ENCODE measurements around the gene RPA3. TPM values are rescaled to one million over a fixed set of nuclear protein-coding genes. Genes with fewer than 3 reads are reported as not detected.

Gene RPA3
- 34.4 and 38.0 TPM in 2 replicates for total RNA-seq
- 9.3 and 15.6 TPM in 2 replicates for polyA plus RNA-seq
- 19.0 and 26.9 TPM in 2 replicates for polyA plus RNA-seq (2011; cell fraction: cytosol; rRNA removed)
- 8.2 and 13.2 TPM in 2 replicates for polyA plus RNA-seq (2011; cell fraction: nucleus; rRNA removed)
- 19.2 and 39.9 TPM in 2 replicates for polyA plus RNA-seq (2012)
- polyA minus RNA-seq: 3.8 and 5.1 TPM in 2 replicates
- 20.6 TPM for polyA minus RNA-seq (2011; cell fraction: cytosol; rRNA and poly(A)+ RNA removed)
- polyA minus RNA-seq (2011; cell fraction: nucleus; rRNA and poly(A)+ RNA removed): 2.0 and 2.5 TPM in 2 replicates
- Bru-seq, nascent RNA: percentile 24 among the genes with signal in this experiment
- percentile 23 among the genes with signal in this experiment for BruChase-seq, experiment 1, labeled RNA remaining after a 6-hour chase
- BruChase-seq, experiment 2, labeled RNA remaining after a 2-hour chase: percentile 21 among the genes with signal in this experiment
- long read RNA-seq, partial matches to known transcripts: 160 of 168 reads
- long read RNA-seq, other reads (novel, unspliced or antisense): 7 of 168 reads

DNA sequence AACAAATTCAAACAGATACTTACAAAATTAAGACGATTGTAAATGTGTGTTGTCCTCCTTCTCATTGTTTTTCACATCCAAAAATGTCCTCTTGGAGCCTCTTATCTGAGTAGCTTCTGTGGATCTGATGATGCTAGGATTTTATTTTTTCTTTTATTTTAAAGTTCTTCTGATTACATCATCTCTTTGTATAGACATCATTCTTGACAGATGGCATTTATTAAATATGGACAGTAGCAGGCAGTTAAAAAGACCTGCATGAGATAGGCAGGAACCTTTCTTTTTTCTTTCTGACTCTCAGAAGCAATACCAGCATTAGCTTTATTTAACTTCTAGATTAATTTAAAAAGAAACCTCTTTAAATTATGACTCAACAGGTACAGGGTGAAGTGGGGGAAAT, at the start of gene RPA3:
Gene RPA3 (minus strand): TSS at position 116 of the 400 bp plus-strand sequence. CDS start 78,189 bp downstream, outside the sequence.
- TF ChIP-seq GATA2 (IDR thresholded peaks at IDR 0.05; ENCODE audit: insufficient read depth, insufficient read length, low read depth, low read length): no peak
- TF ChIP-seq MYC (IDR thresholded peaks at IDR 0.05; ENCODE audit: low read depth, low read length): no peak
- TF ChIP-seq JUN (IDR thresholded peaks at IDR 0.05; ENCODE audit: borderline replicate concordance, insufficient read depth, insufficient read length, low read depth): no peak
- TF ChIP-seq CTCF (IDR thresholded peaks at IDR 0.05; ENCODE audit: extremely low read depth in 1 of 2, insufficient read depth in 1 of 2, low read depth in 1 of 2, low read length in 2 of 2): no peak
- TF ChIP-seq POLR2AphosphoS5 (IDR thresholded peaks at IDR 0.05; ENCODE audit: insufficient read depth, low read depth, low read length): no peak
- TF ChIP-seq POLR2A (IDR thresholded peaks at IDR 0.05; ENCODE audit: low read depth, low read length): no peak
- TF ChIP-seq MAX (IDR thresholded peaks at IDR 0.05; ENCODE audit: insufficient read depth, insufficient read length): no peak
- TF ChIP-seq EZH2 (IDR thresholded peaks at IDR 0.05; ENCODE audit: borderline replicate concordance, low read depth, low read length, severe bottlenecking): no peak
- no peak for TF ChIP-seq FOS (IDR thresholded peaks at IDR 0.05; ENCODE audit: borderline replicate concordance, insufficient read depth, low read length)
- POLR2A ChIA-PET: no interaction called here
- Histone ChIP-seq H3K4me2 (ENCODE audit: insufficient read depth, low read length) (no peak within 1 kb of the TSS), H3K27ac (ENCODE audit: insufficient read depth, low read depth, low read length) (no peak within 1 kb of the TSS), H3K9ac (replicated peaks; ENCODE audit: extremely low read depth, insufficient read depth, low read length) (no peak within 1 kb of the TSS), H3K79me2 (ENCODE audit: control insufficient read depth, insufficient read depth, low read length) (no peaks in the 10 kb centered on the region), H3K4me3 (replicated peaks in 1 of 3; ENCODE audit: insufficient read depth in 1 of 3, low read depth in 1 of 3, low read length in 3 of 3) (no peak within 1 kb of the TSS), H3K27me3 (ENCODE audit: control insufficient read depth in 2 of 2, insufficient read depth in 2 of 2, low read length in 2 of 2) (no peaks in the 10 kb centered on the region), H3K9me1 (replicated peaks; ENCODE audit: control insufficient read depth, extremely low read depth, insufficient read depth, low read length) (no peaks in the 10 kb centered on the region), H3K4me1 (ENCODE audit: control insufficient read depth, extremely low read depth, insufficient read depth, low read length) (no peaks in the 10 kb centered on the region), H2AFZ (ENCODE audit: low read depth, low read length) (no peak within 1 kb of the TSS), H4K20me1 (replicated peaks; ENCODE audit: control insufficient read depth, extremely low read depth, insufficient read depth, low read length) (no peaks in the 10 kb centered on the region), H3K36me3 (ENCODE audit: control insufficient read depth in 2 of 2, extremely low read depth in 1 of 2, insufficient read depth in 2 of 2, low read length in 2 of 2) (no peaks in the 10 kb centered on the region), H3K9me3 (replicated peaks; ENCODE audit: control insufficient read depth, insufficient read depth, low read length) (no peaks in the 10 kb centered on the region)
- DNase-seq (ENCODE audit: low read depth, low spot score) (no peak), FAIRE-seq (no peak)
- BruUV-seq (replicated peaks): no TSS peak
- CTCF ChIA-PET: interaction anchor here (2.4 kb wide), 2 partner anchors 24 to 37 kb away, joined by 7 to 20 read pairs; no protein-coding TSS in a partner anchor
- intact Hi-C loops (cut with micrococcal nuclease) (no loop called here), dilution Hi-C loops (cut with MboI; ENCODE audit: extremely low pct_ligation_motif_present, low sequenced_read_pairs) (no loop called here)
